BJ (cell line): ENCODE measurements around the gene EZH2. TPM values are rescaled to one million over a fixed set of nuclear protein-coding genes. Genes with fewer than 3 reads are reported as not detected.

Experiments
- CTCF ChIA-PET: fragments of 350-600 bp; formaldehyde crosslinking; extraction: SDS; loops from one replicate; lab custom pipeline; 2021; ENCODE audit warnings: antibody characterized with exemption, inconsistent platforms; lab: Yijun Ruan, JAX
- POLR2A ChIA-PET: fragments of 300-600 bp; sonication (Branson Sonifier 250); formaldehyde crosslinking; extraction: SDS; loops from one replicate; lab custom pipeline; 2021; ENCODE audit warnings: antibody characterized with exemption; lab: Charles Lee
- DNase-seq: peaks from one replicate; pipeline ENCODE4 v3.0.0-alpha.2; 2011; ENCODE audit warnings: low read depth
- H3K27me3 ChIP-seq: 2 replicates; pipeline ENCODE4 v1.6.0; 2011; ENCODE audit warnings: low read length; ENCODE audit not compliant: control insufficient read depth, insufficient read depth
- H3K36me3 ChIP-seq: 2 replicates; pipeline ENCODE4 v1.5.1; 2011; ENCODE audit warnings: low read length; ENCODE audit not compliant: control insufficient read depth, insufficient read depth
- H3K4me3 ChIP-seq: 2 replicates; pipeline ENCODE4 v1.5.1; 2011; ENCODE audit warnings: low read depth, mild to moderate bottlenecking, control low read depth, low read length
- polyA plus RNA-seq: library from polyadenylated mRNA; depleted of rRNA; stranded (reverse); fragments of >200 nt; gene quantifications from 2 replicates; pipeline ENCODE4 v1.2.3, GENCODE V29; 2011
- TF ChIP-seq, protein P1 (sequence below): IDR thresholded peaks from 2 replicates; pipeline ENCODE4 v1.5.1; 2011; ENCODE audit warnings: low read depth, mild to moderate bottlenecking, control low read depth, inconsistent platforms, low read length, moderate library complexity; ENCODE audit not compliant: insufficient read depth

Gene EZH2
- polyA plus RNA-seq, 1 experiment: 11.0 TPM

DNA sequence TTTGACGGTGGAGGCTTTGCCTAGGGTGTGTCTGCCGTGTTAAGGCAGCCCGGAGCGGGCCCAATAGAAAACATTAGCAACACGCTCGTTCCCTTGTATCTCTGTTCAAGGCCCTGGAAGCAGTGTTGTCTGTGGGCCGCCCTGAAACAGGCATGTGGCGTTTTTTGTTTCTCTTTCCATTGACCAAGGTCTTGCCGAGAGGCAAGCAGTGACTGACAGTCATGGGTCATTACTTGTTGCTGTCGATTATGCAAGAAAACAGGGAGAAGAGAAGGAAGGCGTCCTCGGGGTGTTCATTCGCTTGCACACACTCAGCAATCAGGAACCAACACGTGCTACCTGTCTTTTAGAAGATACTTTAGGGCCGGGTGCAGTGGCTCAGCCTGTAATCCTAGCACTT is 92.5 kb downstream of the EZH2 start:
- H3K27me3 ChIP-seq: no peaks in the 10 kb centered on the region
- ChIA-PET CTCF (no interaction called here), POLR2A (no interaction called here)
- TF ChIP-seq, protein P1, sequence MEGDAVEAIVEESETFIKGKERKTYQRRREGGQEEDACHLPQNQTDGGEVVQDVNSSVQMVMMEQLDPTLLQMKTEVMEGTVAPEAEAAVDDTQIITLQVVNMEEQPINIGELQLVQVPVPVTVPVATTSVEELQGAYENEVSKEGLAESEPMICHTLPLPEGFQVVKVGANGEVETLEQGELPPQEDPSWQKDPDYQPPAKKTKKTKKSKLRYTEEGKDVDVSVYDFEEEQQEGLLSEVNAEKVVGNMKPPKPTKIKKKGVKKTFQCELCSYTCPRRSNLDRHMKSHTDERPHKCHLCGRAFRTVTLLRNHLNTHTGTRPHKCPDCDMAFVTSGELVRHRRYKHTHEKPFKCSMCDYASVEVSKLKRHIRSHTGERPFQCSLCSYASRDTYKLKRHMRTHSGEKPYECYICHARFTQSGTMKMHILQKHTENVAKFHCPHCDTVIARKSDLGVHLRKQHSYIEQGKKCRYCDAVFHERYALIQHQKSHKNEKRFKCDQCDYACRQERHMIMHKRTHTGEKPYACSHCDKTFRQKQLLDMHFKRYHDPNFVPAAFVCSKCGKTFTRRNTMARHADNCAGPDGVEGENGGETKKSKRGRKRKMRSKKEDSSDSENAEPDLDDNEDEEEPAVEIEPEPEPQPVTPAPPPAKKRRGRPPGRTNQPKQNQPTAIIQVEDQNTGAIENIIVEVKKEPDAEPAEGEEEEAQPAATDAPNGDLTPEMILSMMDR: no peak
- no peak for DNase-seq
- peaks cover 30% of the 10 kb centered on the region for H3K36me3 ChIP-seq
- H3K4me3 ChIP-seq: no peak overlapping the region

DNA sequence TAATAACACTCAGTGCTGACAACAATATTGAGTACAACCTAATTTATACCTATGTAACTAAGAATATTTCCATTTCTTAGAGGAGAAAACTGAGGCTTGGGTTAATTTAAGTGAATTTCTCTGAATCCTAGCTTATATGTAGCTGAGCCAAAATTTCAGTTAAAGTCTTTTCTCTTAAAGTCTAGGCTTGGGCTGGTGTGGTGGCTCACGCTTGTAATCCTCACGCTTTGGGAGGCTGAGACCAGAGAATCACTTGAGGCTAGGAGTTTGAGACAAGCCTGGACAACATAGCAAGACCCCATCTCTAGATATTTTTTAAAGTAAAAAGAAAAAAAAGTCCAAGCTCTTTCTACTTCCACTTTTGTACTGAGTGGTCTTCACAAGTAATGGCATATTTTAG is 93.2 kb downstream of the EZH2 start:
- DNase-seq: no peak
- TF ChIP-seq, protein P1: no peak
- Histone ChIP-seq H3K4me3 (no peak overlapping the region), H3K36me3 (peaks cover 29% of the 10 kb centered on the region), H3K27me3 (no peaks in the 10 kb centered on the region)
- POLR2A ChIA-PET: no interaction called here
- CTCF ChIA-PET: no interaction called here

DNA sequence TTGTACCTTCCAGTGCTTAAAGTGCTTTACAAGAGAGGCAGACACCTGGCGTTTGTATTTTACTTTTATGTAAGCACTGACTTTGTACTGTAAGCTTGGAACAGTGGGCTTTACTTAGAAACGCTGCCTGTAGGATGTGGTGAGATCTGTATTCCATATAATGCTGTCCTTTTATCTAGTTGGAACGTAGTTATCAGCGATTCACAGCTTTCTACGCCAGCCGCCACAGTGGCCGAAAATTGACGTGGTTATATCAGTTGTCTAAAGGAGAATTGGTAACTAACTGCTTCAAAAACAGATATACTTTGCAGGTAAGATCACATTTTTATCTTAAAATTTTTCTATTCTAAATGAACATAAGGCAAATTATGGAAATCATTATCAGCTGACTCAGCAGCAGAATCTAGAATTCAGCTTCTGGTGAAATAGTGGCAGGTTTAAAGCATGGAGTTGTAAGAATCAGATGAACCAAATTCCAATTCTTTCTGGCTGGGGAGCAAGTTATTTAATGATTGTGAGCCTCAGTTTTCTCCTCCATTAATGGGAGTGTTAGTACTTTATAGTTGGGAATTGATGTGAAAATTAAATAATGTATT is 93.9 kb downstream of the EZH2 start:
- TF ChIP-seq, protein P1: no peak

GRCh38 chr7:148789220-148789619 is 94.9 kb downstream of the EZH2 start:
- H3K27me3 ChIP-seq: no peaks in the 10 kb centered on the region
- ChIA-PET POLR2A (no interaction called here), CTCF (no interaction called here)
- H3K4me3 ChIP-seq: no peak overlapping the region
- TF ChIP-seq, protein P1: no peak
- no peak for DNase-seq
- peaks cover 28% of the 10 kb centered on the region for H3K36me3 ChIP-seq

More for the DNA sequence above, 93.9 kb downstream of the EZH2 start:
- CTCF ChIA-PET: interaction anchor here (0.5 to 1.0 kb wide), 2 partner anchors 14 to 20 kb away, joined by 3 to 4 read pairs; no protein-coding TSS in a partner anchor
- Histone ChIP-seq H3K4me3 (no peak overlapping the region), H3K27me3 (no peaks in the 10 kb centered on the region), H3K36me3 (peaks cover 31% of the 10 kb centered on the region)
- POLR2A ChIA-PET: no interaction called here
- no peak for DNase-seq

DNA sequence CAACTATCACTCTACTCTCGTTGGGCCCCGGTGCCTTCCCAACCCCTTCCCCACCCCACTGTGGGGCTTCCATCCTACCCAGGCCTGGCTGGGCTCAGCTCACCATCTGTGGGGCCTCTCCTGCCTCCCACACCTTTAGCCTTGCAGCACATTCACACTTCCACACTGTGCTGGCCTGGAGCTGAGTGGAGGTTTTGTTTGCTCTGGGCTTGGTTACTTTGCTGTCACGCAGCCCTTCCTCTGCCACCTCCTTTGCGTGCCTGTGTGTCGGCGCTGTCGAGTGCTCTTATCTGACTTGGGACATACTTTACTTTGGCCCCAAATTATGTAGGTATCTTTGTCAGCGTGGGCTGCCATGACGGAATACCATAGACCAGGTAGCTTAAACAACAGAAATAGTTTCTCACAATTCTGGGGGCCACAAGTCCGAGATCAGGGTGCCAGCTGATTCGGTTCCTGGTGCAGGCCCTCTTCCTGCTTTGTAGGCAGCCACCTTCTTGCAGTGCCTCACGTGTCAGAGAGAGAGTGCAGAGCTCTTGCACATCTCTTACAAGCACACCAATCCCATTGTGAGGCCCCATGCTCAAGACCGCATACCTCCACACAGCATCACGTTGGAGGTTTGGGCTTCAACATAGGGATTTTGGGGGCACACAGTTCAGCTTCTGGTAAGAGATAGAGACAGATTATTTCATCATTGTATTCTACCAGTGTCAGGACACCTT is 96.4 kb downstream of the EZH2 start:
- TF ChIP-seq, protein P1: no peak
- CTCF ChIA-PET: interaction anchor here (1.0 to 1.6 kb wide), 2 partner anchors 14 to 28 kb away, joined by 3 read pairs; no protein-coding TSS in a partner anchor
- no peak for DNase-seq
- Histone ChIP-seq H3K4me3 (no peak overlapping the region), H3K27me3 (no peaks in the 10 kb centered on the region), H3K36me3 (peaks cover 32% of the 10 kb centered on the region)
- POLR2A ChIA-PET: no interaction called here
